ENCODE results near the gene APBB1.

DNA sequence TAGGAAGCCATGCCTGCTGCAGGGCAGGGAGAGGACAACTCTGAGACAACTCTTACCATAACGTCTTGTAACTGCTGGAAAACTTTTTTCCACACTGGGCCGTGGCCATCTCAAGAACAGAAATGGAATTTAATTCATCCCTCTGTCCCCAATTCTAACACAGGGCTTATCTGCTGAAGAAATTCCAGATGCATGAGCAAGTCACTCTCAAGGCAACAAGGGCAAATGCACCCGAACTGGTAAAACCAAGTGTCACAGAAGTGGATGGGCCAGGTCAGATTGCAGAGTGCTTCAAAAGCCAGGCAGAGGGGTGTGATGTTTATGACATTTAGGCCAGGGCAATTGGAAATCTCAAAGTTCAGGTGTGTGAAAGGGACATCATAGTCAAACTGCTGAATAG, 21.3 kb downstream of the APBB1 start:
- TF ChIP-seq CTCF (IDR thresholded peaks at IDR 0.05; ENCODE audit: borderline replicate concordance, extremely low read depth, low read length, poor library complexity, severe bottlenecking) (no peak), EZH2 (IDR thresholded peaks at IDR 0.05; ENCODE audit: borderline replicate concordance, low read depth, low read length, severe bottlenecking) (no peak)
